Motor neuron (in vitro differentiated cells): Measurements from ENCODE around the gene TMED6. TPM values are rescaled to one million over a fixed set of nuclear protein-coding genes. Genes with fewer than 3 reads are reported as not detected.
"Not testable (repeated sequence)": the region's sequence is repeated elsewhere in the genome, so short reads cannot be mapped to it uniquely, and the experiment has no call there.

Source experiments
- ATAC-seq, 8 experiments: fragments of 200-7000 bp; cut with Tn5 transposase; replicated peaks in 6 of 8; 2 replicates each; pipeline ENCODE4 v1.8.0; 2021; ENCODE audit warnings: mild to moderate bottlenecking in 8 of 8, moderate library complexity in 8 of 8
- H3K27ac ChIP-seq, 2 donors: fragments of 250-450 bp; sonication (Bioruptor Pico); 2 replicates each; pipeline ENCODE4 v1.9.0; 2021; ENCODE audit warnings: antibody characterized with exemption in 2 of 2, mild to moderate bottlenecking in 2 of 2, moderate library complexity in 1 of 2
- H3K4me1 ChIP-seq, 2 donors: fragments of 250-450 bp; sonication (Bioruptor Pico); replicated peaks in 1 of 2; 2 replicates each; pipeline ENCODE4 v1.6.1; 2021; ENCODE audit warnings: antibody characterized with exemption in 2 of 2, mild to moderate bottlenecking in 2 of 2, moderate library complexity in 1 of 2
- H3K4me3 ChIP-seq, 5 donors: fragments of 250-450 bp; sonication (Bioruptor Pico); 2 replicates each; pipeline ENCODE4 v1.9.0; 2021; ENCODE audit warnings: antibody characterized with exemption in 5 of 5, mild to moderate bottlenecking in 5 of 5, moderate library complexity in 4 of 5
- whole genome bisulfite sequencing, 10 experiments: fragments of 450-650 bp; shearing (Covaris generic); methylation state at CpG; one replicate each; pipeline ENCODE4 v1.0.0; 2022; 5-methylcytosine and 5-hydroxymethylcytosine counted together
- in situ Hi-C, 9 experiments: fragments of 400-800 bp; cut with MboI; loops; one replicate each; pipeline ENCODE4 v1.15.0; 2021; ENCODE audit warnings: low sequenced_read_pairs in 9 of 9, low pct_unique_long_range_greater_than_20kb in 2 of 9; ENCODE audit not compliant: unreplicated experiment in 9 of 9
- total RNA-seq, 8 experiments: library from RNA; unstranded; fragments of 300-600 nt; gene quantifications; 2 replicates each; pipeline versions ENCODE4 v1.2.3 to v1.2.4, GENCODE V29; 2022

Gene TMED6
- total RNA-seq, 8 experiments from 2014 or later: 0.33 to 3.8 (median 0.79) TPM

DNA sequence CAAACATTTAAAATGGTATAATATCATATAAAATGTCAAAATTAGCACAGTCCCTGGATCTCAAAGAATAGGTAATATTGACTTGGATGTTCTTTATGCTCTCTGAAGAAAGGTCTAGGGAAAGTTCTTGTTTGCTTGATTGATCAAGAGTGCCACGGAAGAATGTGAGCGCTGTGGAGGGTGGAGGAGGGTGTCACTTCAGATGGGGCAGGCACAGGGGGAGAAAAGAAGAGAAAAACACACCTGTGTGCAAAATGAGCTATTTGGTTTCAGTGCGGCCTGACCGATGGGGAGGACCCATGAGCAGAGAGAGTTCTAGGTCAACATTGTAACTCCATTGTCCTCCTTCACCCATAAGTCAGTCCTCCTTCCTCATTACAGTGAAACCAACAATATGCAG is 49.3 kb downstream of the TMED6 start:
- no peak for ATAC-seq
- H3K4me1 ChIP-seq: no peaks in the 10 kb centered on the region
- H3K4me3 ChIP-seq: no peak overlapping the region
- WGBS, 10 experiments: 90 to 100% (median 100%) methylated on average over 1 to 4 of the region's 4 CpGs; no CpG with 5 or more reads in 1 of the 10 experiments
- in situ Hi-C loops: no loop called here
- H3K27ac ChIP-seq: no peak overlapping the region

DNA sequence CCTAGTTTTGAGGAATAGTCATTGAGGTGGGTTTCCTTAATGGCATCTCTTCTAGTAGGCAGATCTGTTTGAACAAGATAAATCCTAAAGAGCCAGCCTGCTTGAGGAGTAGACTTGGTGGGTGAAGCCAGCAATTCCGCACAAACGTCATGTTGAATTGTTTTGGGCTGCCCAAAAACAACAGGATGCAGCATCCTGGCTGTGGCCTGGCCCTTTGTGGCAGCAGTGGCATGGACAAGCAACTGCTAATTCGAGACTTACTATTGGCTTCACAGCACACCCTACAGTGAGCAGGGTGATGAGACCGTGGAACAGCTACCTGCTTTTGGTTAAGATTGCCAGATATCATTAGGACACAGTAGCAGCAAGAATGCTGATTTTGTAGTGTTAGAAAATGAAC is 49.7 kb downstream of the TMED6 start:
- Histone ChIP-seq H3K27ac (no peak overlapping the region), H3K4me1 (no peaks in the 10 kb centered on the region), H3K4me3 (no peak overlapping the region)
- in situ Hi-C loops: no loop called here
- ATAC-seq: no peak
- WGBS, 10 experiments: 60 to 94% (median 90%) methylated on average over 1 to 4 of the region's 4 CpGs; no CpG with 5 or more reads in 2 of the 10 experiments

DNA sequence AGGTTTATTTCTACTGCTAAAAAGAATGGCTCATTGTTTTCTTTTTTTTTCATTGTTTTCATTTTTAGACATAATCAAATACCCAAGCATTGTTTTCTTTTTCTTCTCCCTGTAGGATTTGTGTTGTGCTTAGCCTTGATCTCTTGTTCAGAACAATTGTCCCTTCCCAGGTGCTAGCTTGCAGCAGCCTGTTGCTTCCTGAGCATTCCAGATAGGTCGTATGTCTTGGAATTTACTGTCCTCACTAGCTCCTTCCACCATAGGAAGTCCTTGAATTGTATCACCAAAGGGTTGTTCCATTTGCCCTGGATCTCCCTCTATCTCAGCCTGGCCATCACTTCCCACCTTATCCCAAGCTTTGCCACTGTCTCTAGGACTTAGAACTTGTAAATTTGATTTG is 50.4 kb downstream of the TMED6 start:
- Histone ChIP-seq H3K4me3 (no peak overlapping the region), H3K27ac (no peak overlapping the region), H3K4me1 (no peaks in the 10 kb centered on the region)
- ATAC-seq: no peak
- WGBS, 10 experiments: 58 to 100% (median 89%) methylated on average over 1 of the region's 1 CpG; no CpG with 5 or more reads in 2 of the 10 experiments
- in situ Hi-C loops: no loop called here

- H3K4me3 ChIP-seq: no peak overlapping the region
- in situ Hi-C loops: loop anchor here in 5 of 9 experiments (25.0 kb wide), 2 partner anchors 111 to 136 kb away; partner anchors contain the start of gene SNTB2 (in 1 of the 5)
- no peak for ATAC-seq
- WGBS, 10 experiments: 94 to 100% (median 100%) methylated on average over 1 to 4 of the region's 4 CpGs; no CpG with 5 or more reads in 1 of the 10 experiments
- H3K27ac ChIP-seq: no peak overlapping the region
- H3K4me1 ChIP-seq: no peaks in the 10 kb centered on the region
Observed at GRCh38 chr16:69298261-69298660, 53.3 kb downstream of the TMED6 start.

DNA sequence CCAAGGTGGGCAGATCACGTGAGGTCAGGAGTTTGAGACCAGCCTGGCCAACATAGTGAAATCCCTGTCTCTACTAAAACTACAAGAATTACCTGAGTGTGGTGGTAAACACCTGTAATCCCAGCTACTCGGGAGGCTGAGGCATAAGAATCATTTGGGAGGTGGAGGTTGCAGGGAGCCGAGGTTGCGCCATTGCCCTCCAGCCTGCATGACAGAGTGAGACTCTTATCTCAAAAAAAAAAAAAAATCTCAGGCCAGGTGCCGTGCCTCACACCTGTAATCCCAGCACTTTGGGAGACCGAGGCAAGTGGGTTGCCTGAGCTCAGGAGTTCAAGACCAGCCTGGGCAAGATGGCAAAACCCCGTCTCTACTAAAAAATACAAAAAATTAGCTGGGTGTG is 54.8 kb downstream of the TMED6 start:
- WGBS, 10 experiments: 95 to 100% (median 100%) methylated on average over 1 to 5 of the region's 7 CpGs; no CpG with 5 or more reads in 3 of the 10 experiments
- ATAC-seq, H3K4me1 ChIP-seq, H3K4me3 ChIP-seq, H3K27ac ChIP-seq: not testable (repeated sequence)
- in situ Hi-C loops: loop anchor here in 5 of 9 experiments (25.0 kb wide), 2 partner anchors 109 to 134 kb away; partner anchors contain the start of gene SNTB2 (in 1 of the 5)

- in situ Hi-C loops: loop anchor here in 5 of 9 experiments (25.0 kb wide), 2 partner anchors 107 to 132 kb away; partner anchors contain the start of gene SNTB2 (in 1 of the 5)
- no peak overlapping the region for H3K27ac ChIP-seq
- no peaks in the 10 kb centered on the region for H3K4me1 ChIP-seq
- ATAC-seq: no peak
- 83 to 100% (median 100%) methylated on average over 1 of the region's 1 CpG; no CpG with 5 or more reads in 5 of the 10 experiments for WGBS, 10 experiments
- no peak overlapping the region for H3K4me3 ChIP-seq
Observed at GRCh38 chr16:69294051-69294450, 57.5 kb downstream of the TMED6 start.

GRCh38 chr16:69293401-69293800 is 58.2 kb downstream of the TMED6 start:
- in situ Hi-C loops: loop anchor here in 5 of 9 experiments (25.0 kb wide), 2 partner anchors 106 to 131 kb away; partner anchors contain the start of gene SNTB2 (in 1 of the 5)
- no peak for ATAC-seq
- WGBS, 10 experiments: 20 to 86% (median 79%) methylated on average over 1 to 3 of the region's 3 CpGs
- Histone ChIP-seq H3K27ac (no peak overlapping the region), H3K4me3 (no peak overlapping the region), H3K4me1 (no peaks in the 10 kb centered on the region)

Other genes starting within 250 kb of the TMED6 start
- gene HAS3, start 246.1 kb downstream of the TMED6 start, total RNA-seq: 10 to 100 TPM in 3 of 8 experiments, 1 to 10 TPM in 5; 1.0 to 38.8 (median 2.5) TPM
- 100 to 1,000 TPM in 1 of 8 experiments, 10 to 100 TPM in 7; 29.4 to 111 (median 54.2) TPM for gene CHTF8, start 219.2 kb downstream of the TMED6 start, total RNA-seq
- gene UTP4, start 219.1 kb downstream of the TMED6 start, total RNA-seq: 10 to 100 TPM; 13.3 to 71.5 (median 24.4) TPM
- gene SNTB2, start 164.6 kb downstream of the TMED6 start, total RNA-seq: 10 to 100 TPM in 3 of 8 experiments, 1 to 10 TPM in 5; 4.7 to 34.7 (median 9.2) TPM
- 10 to 100 TPM; 28.3 to 51.8 (median 42.8) TPM for gene VPS4A, start 40.4 kb downstream of the TMED6 start, total RNA-seq
- gene PDF, start 21.2 kb downstream of the TMED6 start, total RNA-seq: 10 to 100 TPM in 1 of 8 experiments, 1 to 10 TPM in 7; 3.0 to 12.8 (median 5.8) TPM
- gene COG8, start 12.2 kb downstream of the TMED6 start, total RNA-seq: 10 to 100 TPM; 20.8 to 46.9 (median 28.0) TPM
- gene NIP7, start 12.0 kb downstream of the TMED6 start, total RNA-seq: 10 to 100 TPM; 10.2 to 44.6 (median 22.4) TPM
- 10 to 100 TPM; 10.0 to 32.6 (median 20.5) TPM for gene TERF2, start 34.2 kb upstream of the TMED6 start, total RNA-seq
- 100 to 1,000 TPM in 2 of 8 experiments, 10 to 100 TPM in 6; 26.4 to 139 (median 81.4) TPM for gene CYB5B, start 72.8 kb upstream of the TMED6 start, total RNA-seq
- 10 to 100 TPM in 6 of 8 experiments, 1 to 10 TPM in 2; 8.1 to 68.6 (median 19.1) TPM for gene NFAT5, start 214.2 kb upstream of the TMED6 start, total RNA-seq